Myocyte (in vitro differentiated cells): ENCODE data around the gene OR4K5. TPM values are rescaled to one million over a fixed set of nuclear protein-coding genes. Genes with fewer than 3 reads are reported as not detected.
A peak's percentile ranks its signal among the peaks of the same experiment; 100 is the strongest.
"Not testable (repeated sequence)": the region's sequence is repeated elsewhere in the genome, so short reads cannot be mapped to it uniquely, and the experiment has no call there.

Experiments
- DNase-seq: peaks from one replicate; pipeline ENCODE4 v3.0.0-alpha.2; 2012; ENCODE audit warnings: low read depth
- polyA plus RNA-seq: library from polyadenylated mRNA; unstranded; fragments of >200 nt; gene quantifications from one replicate; pipeline ENCODE4 v1.2.1, GENCODE V29; 2012; ENCODE audit warnings: missing spikeins
- total RNA-seq: library from RNA; depleted of rRNA; stranded (reverse); fragments of >200 nt; gene quantifications from 2 replicates; pipeline ENCODE4 v1.2.3, GENCODE V29; 2014

The OR4K5 gene
- not detected in 2 replicates for total RNA-seq
- polyA plus RNA-seq = not detected

- DNase-seq = no peak
These were observed at the start of gene OR4K5 for GRCh38 chr14:19920021-19920657. TSS of gene OR4K5 (plus strand) at chr14:19920607. CDS start at chr14:19920607, 0 bp downstream.

- peak; percentile 41 for DNase-seq
These were observed 47.2 kb upstream of the OR4K5 start for GRCh38 chr14:19873178-19873577.

- DNase-seq = no peak
These were observed 45.6 kb upstream of the OR4K5 start, which contains the start of gene OR4K2 for GRCh38 chr14:19874842-19875241. TSS of gene OR4K2 (plus strand) at chr14:19875142. CDS start at chr14:19876268, 1,126 bp downstream.

GRCh38 chr14:19878029-19878642 lies 42.3 kb upstream of the OR4K5 start:
- peak; percentile 62 for DNase-seq

- no peak for DNase-seq
These were observed 25.1 kb upstream of the OR4K5 start for GRCh38 chr14:19895282-19895681.

- no peak for DNase-seq
These were observed 19.4 kb upstream of the OR4K5 start for GRCh38 chr14:19900999-19901398.

- DNase-seq = no peak
These were observed 18.0 kb upstream of the OR4K5 start for GRCh38 chr14:19902409-19902808.

- DNase-seq = no peak
These were observed 13.7 kb upstream of the OR4K5 start for GRCh38 chr14:19906665-19907064.

GRCh38 chr14:19911114-19911513 lies 9.3 kb upstream of the OR4K5 start:
- DNase-seq = no peak

- no peak for DNase-seq
These were observed 3.2 kb upstream of the OR4K5 start for GRCh38 chr14:19917243-19917642.

- no peak for DNase-seq
These were observed 2.4 kb upstream of the OR4K5 start for GRCh38 chr14:19917955-19918518.

GRCh38 chr14:19918553-19919264 lies 1.7 kb upstream of the OR4K5 start:
- no peak for DNase-seq

- DNase-seq = no peak
These were observed 10.2 kb downstream of the OR4K5 start, which contains the start of gene OR4K1 for GRCh38 chr14:19930617-19931016. TSS of gene OR4K1 (plus strand) at chr14:19930917. CDS start at chr14:19935667, 4,750 bp downstream.

GRCh38 chr14:19941668-19942067 lies 21.3 kb downstream of the OR4K5 start:
- no peak for DNase-seq

GRCh38 chr14:19947413-19948090 lies 27.1 kb downstream of the OR4K5 start:
- peak; percentile 7 for DNase-seq

- DNase-seq = no peak
These were observed 28.8 kb downstream of the OR4K5 start for GRCh38 chr14:19949218-19949617.

GRCh38 chr14:19969735-19970134 lies 49.3 kb downstream of the OR4K5 start:
- DNase-seq = not testable (repeated sequence)
